Smooth muscle cell (in vitro differentiated cells): Measurements from ENCODE around the gene TAS2R1. TPM values are rescaled to one million over a fixed set of nuclear protein-coding genes. Genes with fewer than 3 reads are reported as not detected.
A peak's percentile ranks its signal among the peaks of the same experiment; 100 is the strongest.
"Not testable (repeated sequence)": the region's sequence is repeated elsewhere in the genome, so short reads cannot be mapped to it uniquely, and the experiment has no call there.

ENCODE experiments used
- DNase-seq: peaks from one replicate; lab custom pipeline; 2025; ENCODE audit not compliant: unreplicated experiment; lab: John Stamatoyannopoulos, UW
- H2AFZ ChIP-seq: fragments of 200-600 bp; sonication (generic); 2 replicates; pipeline ENCODE4 v1.6.0; 2016; ENCODE audit warnings: antibody characterized with exemption, low read depth, mild to moderate bottlenecking
- H3F3A ChIP-seq: fragments of 200-600 bp; sonication (generic); 2 replicates; pipeline ENCODE4 v1.6.0; 2017; ENCODE audit warnings: antibody characterized with exemption, low read depth
- H3K27ac ChIP-seq: fragments of 200-600 bp; sonication (generic); 2 replicates; pipeline ENCODE4 v1.5.1; 2016; ENCODE audit warnings: low read depth, mild to moderate bottlenecking
- H3K27me3 ChIP-seq: fragments of 200-600 bp; sonication (generic); 2 replicates; pipeline ENCODE4 v1.6.1; 2016; ENCODE audit warnings: low read depth, mild to moderate bottlenecking
- H3K36me3 ChIP-seq: fragments of 200-600 bp; sonication (generic); 2 replicates; pipeline ENCODE4 v1.5.1; 2016; ENCODE audit warnings: low read depth
- H3K4me1 ChIP-seq: fragments of 200-600 bp; sonication (generic); 2 replicates; pipeline ENCODE4 v1.5.1; 2016; ENCODE audit warnings: low read depth
- H3K4me2 ChIP-seq: fragments of 200-600 bp; sonication (generic); 2 replicates; pipeline ENCODE4 v1.6.0; 2016; ENCODE audit warnings: mild to moderate bottlenecking
- H3K4me3 ChIP-seq: fragments of 200-600 bp; sonication (generic); 2 replicates; pipeline ENCODE4 v1.5.1; 2016; ENCODE audit warnings: mild to moderate bottlenecking
- H3K79me2 ChIP-seq: fragments of 200-600 bp; sonication (generic); 2 replicates; pipeline ENCODE4 v1.6.0; 2016; ENCODE audit warnings: low read depth, mild to moderate bottlenecking
- H3K9ac ChIP-seq: fragments of 200-600 bp; sonication (generic); 2 replicates; pipeline ENCODE4 v1.6.0; 2016; ENCODE audit warnings: low read depth
- H3K9me3 ChIP-seq: fragments of 200-600 bp; sonication (generic); replicated peaks from 2 replicates; pipeline ENCODE4 v1.5.1; 2016; ENCODE audit warnings: low read depth
- H4K20me1 ChIP-seq: fragments of 200-600 bp; sonication (generic); 2 replicates; pipeline ENCODE4 v1.6.0; 2016; ENCODE audit warnings: low read depth
- CTCF ChIP-seq: fragments of 200-600 bp; sonication (generic); IDR thresholded peaks from 2 replicates; pipeline ENCODE4 v1.5.1; 2017; ENCODE audit warnings: borderline replicate concordance, mild to moderate bottlenecking, antibody characterized with exemption; ENCODE audit not compliant: insufficient read depth, poor library complexity, severe bottlenecking
- WGBS: methylation state at CpG from one replicate; pipeline ENCODE4 v1.1.7; 2016; ENCODE audit warnings: low lambda C conversion rate; 5-methylcytosine and 5-hydroxymethylcytosine counted together
- polyA plus RNA-seq: library from polyadenylated mRNA; unstranded; fragments of >200 nt; fragmentation: Nextera tagmentation; extraction: Ambion mirVana; gene quantifications from 2 replicates; pipeline ENCODE4 v1.2.1, GENCODE V29; 2016
- total RNA-seq: library from RNA; depleted of rRNA; stranded (reverse); fragments of >200 nt; gene quantifications from 2 replicates; pipeline ENCODE4 v1.2.3, GENCODE V29; 2014

TAS2R1 gene
- total and polyA plus RNA-seq, 2 experiments from 2014 or later, result 0.53 TPM; not detected in 1

DNA sequence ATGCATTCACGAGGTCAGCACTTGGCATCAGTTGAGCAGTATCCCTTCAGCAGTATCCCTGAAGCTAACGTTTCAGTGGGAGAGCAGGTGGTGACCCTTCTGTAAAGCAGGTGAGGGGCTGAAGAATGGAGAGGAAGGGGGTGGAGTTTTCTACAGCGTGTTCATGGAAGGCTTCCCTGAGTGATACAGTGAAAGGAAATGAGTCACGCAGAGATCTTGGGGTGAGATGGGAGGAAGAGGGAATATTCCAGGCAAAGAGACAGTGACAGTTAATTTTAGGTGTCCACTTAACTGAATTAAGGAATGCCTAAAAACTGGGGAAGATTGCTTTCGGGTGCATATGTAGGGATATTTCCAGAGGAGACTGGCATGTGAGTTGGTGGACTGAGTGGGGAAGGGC, 25.7 kb downstream of the TAS2R1 start:
- no peaks in the 10 kb centered on the region for H3K4me1 ChIP-seq
- no peak for DNase-seq
- H2AFZ ChIP-seq, result no peak overlapping the region
- WGBS, result 74% methylated on average over 5 of the region's 5 CpGs
- H4K20me1 ChIP-seq, result no peaks in the 10 kb centered on the region
- H3K4me3 ChIP-seq, result no peak overlapping the region
- H3K27ac ChIP-seq, result no peak overlapping the region
- H3K27me3 ChIP-seq, result no peaks in the 10 kb centered on the region
- H3F3A ChIP-seq, result no peaks in the 10 kb centered on the region
- no peaks in the 10 kb centered on the region for H3K9me3 ChIP-seq
- no peaks in the 10 kb centered on the region for H3K36me3 ChIP-seq
- H3K4me2 ChIP-seq, result no peak overlapping the region
- H3K79me2 ChIP-seq, result no peaks in the 10 kb centered on the region
- TF ChIP-seq CTCF, result no peak
- no peak overlapping the region for H3K9ac ChIP-seq

- H3K9me3 ChIP-seq, result no peaks in the 10 kb centered on the region
- H3K4me1 ChIP-seq, result peaks cover 10% of the 10 kb centered on the region
- H3K27me3 ChIP-seq, result no peaks in the 10 kb centered on the region
- H3K4me2 ChIP-seq, result no peak overlapping the region
- H2AFZ ChIP-seq, result no peak overlapping the region
- H3K36me3 ChIP-seq, result no peaks in the 10 kb centered on the region
- no peaks in the 10 kb centered on the region for H3F3A ChIP-seq
- DNase-seq, result no peak
- no peak overlapping the region for H3K27ac ChIP-seq
- no peak overlapping the region for H3K9ac ChIP-seq
- TF ChIP-seq CTCF, result no peak
- no peaks in the 10 kb centered on the region for H3K79me2 ChIP-seq
- 85% methylated on average over 7 of the region's 7 CpGs for WGBS
- H3K4me3 ChIP-seq, result no peak overlapping the region
- H4K20me1 ChIP-seq, result no peaks in the 10 kb centered on the region
Observed at GRCh38 chr5:9601055-9601739, 29.0 kb downstream of the TAS2R1 start.

DNA sequence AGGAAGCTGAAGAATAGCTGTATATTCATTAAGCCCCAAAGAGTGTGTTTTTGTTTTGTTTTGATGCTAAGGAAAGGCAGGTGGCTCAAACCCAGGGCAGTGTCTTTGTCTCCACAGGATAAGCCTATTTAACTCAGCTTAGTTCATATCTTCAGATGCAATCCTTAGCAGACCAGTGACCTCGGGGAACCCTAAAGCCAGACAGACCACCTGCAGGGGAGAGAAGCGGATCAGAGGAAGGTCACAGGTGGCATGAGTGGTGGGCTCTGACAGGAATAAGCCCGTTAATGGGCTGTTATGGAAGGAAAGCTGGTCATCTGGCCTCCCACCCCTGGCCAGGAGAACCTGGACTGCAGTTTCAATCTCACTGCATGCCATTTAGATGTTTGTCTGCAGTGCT, 30.8 kb downstream of the TAS2R1 start:
- H3K9me3 ChIP-seq, result no peaks in the 10 kb centered on the region
- H3K27ac ChIP-seq, result no peak overlapping the region
- H3F3A ChIP-seq, result no peaks in the 10 kb centered on the region
- no peak overlapping the region for H3K4me3 ChIP-seq
- H3K36me3 ChIP-seq, result no peaks in the 10 kb centered on the region
- H3K9ac ChIP-seq, result no peak overlapping the region
- no peaks in the 10 kb centered on the region for H4K20me1 ChIP-seq
- no peaks in the 10 kb centered on the region for H3K27me3 ChIP-seq
- TF ChIP-seq CTCF, result no peak
- H2AFZ ChIP-seq, result no peak overlapping the region
- no peak for DNase-seq
- 70% methylated on average over 3 of the region's 3 CpGs for WGBS
- H3K4me1 ChIP-seq, result peaks cover 13% of the 10 kb centered on the region
- no peaks in the 10 kb centered on the region for H3K79me2 ChIP-seq
- H3K4me2 ChIP-seq, result no peak overlapping the region

DNA sequence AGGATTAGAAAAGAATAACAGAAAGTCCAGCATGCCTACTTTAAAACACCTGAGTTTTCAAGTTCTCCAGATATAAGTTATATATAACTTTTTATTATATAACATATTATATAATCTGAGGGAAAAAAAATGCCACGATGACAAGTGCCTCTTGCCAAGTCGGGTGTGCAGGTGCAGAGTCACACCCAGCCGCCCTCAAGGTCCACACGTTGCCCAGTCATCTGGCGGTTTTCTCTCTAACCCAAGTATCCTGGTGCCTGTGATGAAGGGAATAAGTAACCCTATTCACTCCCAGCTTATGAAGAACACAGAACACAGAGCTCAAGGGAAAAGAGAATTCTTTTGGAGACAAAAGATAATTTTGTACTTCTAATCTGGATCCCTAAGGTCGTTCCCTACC, 31.8 kb downstream of the TAS2R1 start:
- H4K20me1 ChIP-seq, DNase-seq, H3K36me3 ChIP-seq, H3K4me2 ChIP-seq, H3K79me2 ChIP-seq, H3K27me3 ChIP-seq, H3K9ac ChIP-seq, H3K4me3 ChIP-seq, H2AFZ ChIP-seq, H3K27ac ChIP-seq, H3K9me3 ChIP-seq, H3F3A ChIP-seq: not testable (repeated sequence)
- H3K4me1 ChIP-seq, result peaks cover 13% of the 10 kb centered on the region
- WGBS, result 94% methylated on average over 6 of the region's 6 CpGs

- not testable (repeated sequence) for H4K20me1 ChIP-seq, H3K36me3 ChIP-seq, H3K9ac ChIP-seq, H3K27me3 ChIP-seq, H3K79me2 ChIP-seq, H3K4me3 ChIP-seq, DNase-seq, H3K4me2 ChIP-seq, H3K9me3 ChIP-seq, H3F3A ChIP-seq, H3K27ac ChIP-seq
- WGBS, result 88% methylated on average over 7 of the region's 7 CpGs
- H2AFZ ChIP-seq, result peak overlapping the region; percentile 81
- H3K4me1 ChIP-seq, result peaks cover 13% of the 10 kb centered on the region
Observed at GRCh38 chr5:9597322-9597721, 32.8 kb downstream of the TAS2R1 start.
